ENCODE data around the gene ARVCF. TPM values are rescaled to one million over a fixed set of nuclear protein-coding genes. Genes with fewer than 3 reads are reported as not detected.

Gene ARVCF
- total and polyA plus RNA-seq, 9 of the 15 experiments (the other 6 are each of a cell fraction or from before 2014, with no cell fraction given) = 0.03 to 97.4 (median 15.6) TPM

GRCh38 chr22:19984851-19985811 lies 31.5 kb downstream of the ARVCF start (continued):
- TF ChIP-seq ZNF184 (CRISPR knock-in tag; IDR thresholded peaks at IDR 0.05) = peak; percentile 18; the same call in 1 of the 2 replicates

GRCh38 chr22:19984201-19984753 lies 32.3 kb downstream of the ARVCF start:
- no peaks in the 10 kb centered on the region for H3K9me3 ChIP-seq (replicated peaks; ENCODE audit: control insufficient read depth, insufficient read depth, low read depth, low read length)
- ATAC-seq (no peak), FAIRE-seq (peak; percentile 51), DNase-seq (ENCODE audit: extremely low read depth in 1 of 4, low spot score in 3 of 4) (peak in 3 of 4 experiments; percentile 67 to 73 (median 70))
- intact Hi-C loops (cut with micrococcal nuclease) = no loop called here
- ChIA-PET CTCF (ENCODE audit: low intra/inter-chr PET ratio) (no interaction called here), POLR2A (interaction anchor here (0.6 to 5.7 kb wide), 15 partner anchors 11 to 261 kb away, joined by 3 to 56 read pairs (median 4); partner anchors contain the start of gene TBX1)
- H3K27me3 ChIP-seq (ENCODE audit: control insufficient read depth in 2 of 2, insufficient read depth in 2 of 2, low read length in 2 of 2) = no peaks in the 10 kb centered on the region
- peaks cover 21% of the 10 kb centered on the region; the same call in 2 of the 3 replicates for H3K36me3 ChIP-seq (ENCODE audit: control insufficient read depth, insufficient read depth, low read length)
- peaks cover 31 to 85% of the 10 kb centered on the region in 2 experiments for H3K4me1 ChIP-seq (replicated peaks in 1 of 2; ENCODE audit: control insufficient read depth in 2 of 2, insufficient read depth in 2 of 2, low read length in 2 of 2)
- no peak overlapping the region for H3K4me2 ChIP-seq (ENCODE audit: insufficient read depth, low read length)
- H2AFZ ChIP-seq (ENCODE audit: low read depth, low read length) = no peak overlapping the region
- peak overlapping the region; percentile 7 to 75; a peak in 3 of 4 replicates for H3K9ac ChIP-seq (ENCODE audit: insufficient read depth in 1 of 2, low read depth in 2 of 2, low read length in 2 of 2)
- BruUV-seq (replicated peaks) = no TSS peak
- peak overlapping the region; percentile 2; the same call in 1 of the 3 replicates for H3K27ac ChIP-seq (ENCODE audit: extremely low read depth, low read depth, low read length)
- H3K79me2 ChIP-seq (ENCODE audit: control insufficient read depth, insufficient read depth, low read length) = no peaks in the 10 kb centered on the region
- in situ Hi-C loops (cut with MboI) = no loop called here
- WGBS (ENCODE audit: insufficient coverage, low coverage, missing lambda C conversion rate) = 50% methylated on average over 19 of the region's 19 CpGs
- H4K20me1 ChIP-seq (replicated peaks; ENCODE audit: control insufficient read depth, insufficient read depth, low read length) = peaks cover 56% of the 10 kb centered on the region
- peaks cover 23% of the 10 kb centered on the region for H3K9me1 ChIP-seq (ENCODE audit: control insufficient read depth, insufficient read depth, low read length)
- no peak overlapping the region for H3K4me3 ChIP-seq
- TF ChIP-seq AFF1 (IDR thresholded peaks at IDR 0.05; ENCODE audit: low read depth in 1 of 2, partially characterized antibody in 2 of 2) (peak in 1 of 2 experiments; percentile 59), ZNF253 (CRISPR knock-in tag; conservative IDR thresholded peaks at IDR 0.05) (no peak), CBFB (CRISPR knock-in tag; IDR thresholded peaks at IDR 0.05) (no peak), CBFA2T3 (IDR thresholded peaks at IDR 0.05) (no peak), NR4A1 (CRISPR knock-in tag; IDR thresholded peaks at IDR 0.05) (0 out of 2 replicates have a peak, but pooled peaks have one; percentile 76), NR4A1 (tag; IDR thresholded peaks at IDR 0.05) (0 out of 2 replicates have a peak, but pooled peaks have one; percentile 59), EGR1 (conservative IDR thresholded peaks at IDR 0.05) (peak; percentile 58), LCOR (CRISPR knock-in tag; IDR thresholded peaks at IDR 0.05) (no peak)

All from K562 (cell line).